Breast epithelium (tissue), 4 donors: ENCODE measurements around the gene FMNL1. TPM values are rescaled to one million over a fixed set of nuclear protein-coding genes. Genes with fewer than 3 reads are reported as not detected.

Experiments
- DNase-seq, 2 donors: peaks; one replicate each; pipeline ENCODE4 v3.0.0-alpha.2; 2019; ENCODE audit warnings: low spot score in 2 of 2
- H3K27ac ChIP-seq, 2 donors: fragments of 200-600 bp; sonication (generic) in 1 of 2; one replicate each; pipeline ENCODE4 v1.5.1; 2016 to 2019; ENCODE audit warnings: mild to moderate bottlenecking in 1 of 2
- H3K27me3 ChIP-seq, 2 donors: fragments of 200-600 bp; sonication (generic) in 1 of 2; one replicate each; pipeline versions ENCODE4 v1.5.1 to v1.6.0; 2017 to 2019; ENCODE audit warnings: control low read depth in 1 of 2, mild to moderate bottlenecking in 1 of 2
- H3K36me3 ChIP-seq: fragments of 200-600 bp; one replicate; pipeline ENCODE4 v1.5.1; 2019
- H3K4me1 ChIP-seq, 2 donors: fragments of 200-600 bp; sonication (generic); one replicate each; pipeline ENCODE4 v1.5.1; 2016 to 2019; ENCODE audit warnings: control low read depth in 1 of 2
- H3K4me3 ChIP-seq, 3 donors: fragments of 200-600 bp; sonication (generic); 1 replicate in 2 of 3; 2 replicates in 1 of 3; pipeline ENCODE4 v1.5.1; 2016 to 2019; ENCODE audit warnings: mild to moderate bottlenecking in 3 of 3, moderate library complexity in 2 of 3
- H3K9me3 ChIP-seq, 2 donors: fragments of 200-600 bp; sonication (generic) in 1 of 2; one replicate each; pipeline ENCODE4 v1.5.1; 2016 to 2019; ENCODE audit warnings: control low read depth in 1 of 2
- POLR2A ChIP-seq: fragments of 450-650 bp; IDR thresholded peaks from one replicate; pipeline ENCODE4 v1.6.1; 2016; ENCODE audit warnings: antibody characterized with exemption, mild to moderate bottlenecking, moderate library complexity
- POLR2AphosphoS5 ChIP-seq, 3 donors: sonication (generic); formaldehyde crosslinking; IDR thresholded peaks; one replicate each; pipeline ENCODE4 v1.6.1; 2017; ENCODE audit warnings: antibody characterized with exemption in 3 of 3
- intact Hi-C: fragments of 100-400 bp; cut with DNase I; formaldehyde crosslinking; loops from one replicate; pipeline ENCODE4 v1.15.1; 2023; ENCODE audit warnings: low total_unique reads
- total RNA-seq, 3 donors: library from RNA; depleted of rRNA; stranded (reverse); fragments of >200 nt; gene quantifications; one replicate each; pipeline ENCODE4 v1.1.0, GENCODE V29; 2016
- TF ChIP-seq, protein P1 (sequence below), 3 donors: fragments of 450-650 bp; IDR thresholded peaks; one replicate each; pipeline ENCODE4 v1.5.1; 2016 to 2017; ENCODE audit warnings: antibody characterized with exemption in 3 of 3, mild to moderate bottlenecking in 3 of 3, moderate library complexity in 3 of 3

FMNL1 gene
- total RNA-seq, 3 donors from 2014 or later = 9.2 to 31.2 (median 10.8) TPM

DNA sequence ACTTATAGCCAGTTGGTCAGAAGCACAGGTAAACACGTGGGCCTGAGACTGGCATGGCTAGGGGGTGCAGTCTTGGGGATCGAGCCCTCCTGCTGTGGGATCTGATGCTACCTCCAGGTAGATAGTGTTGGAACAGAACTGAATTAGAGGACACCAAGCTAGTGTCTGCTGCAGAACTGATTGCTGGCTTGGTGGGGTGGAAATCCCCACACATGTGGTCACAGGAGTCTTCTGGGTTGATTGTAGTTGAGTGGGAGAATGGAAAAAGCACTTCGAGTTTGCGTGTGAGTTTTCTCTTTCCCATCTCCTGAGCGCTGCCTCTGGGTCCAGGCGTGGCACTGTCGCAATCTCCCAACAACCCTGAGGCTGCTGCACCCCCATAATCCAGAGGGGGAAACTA lies 48.2 kb downstream of the FMNL1 start:
- intact Hi-C loops = no loop called here
- H3K9me3 ChIP-seq = no peaks in the 10 kb centered on the region
- DNase-seq = no peak
- no peaks in the 10 kb centered on the region for H3K27me3 ChIP-seq
- TF ChIP-seq POLR2AphosphoS5 (IDR thresholded peaks at IDR 0.05) = no peak
- TF ChIP-seq, protein P1, sequence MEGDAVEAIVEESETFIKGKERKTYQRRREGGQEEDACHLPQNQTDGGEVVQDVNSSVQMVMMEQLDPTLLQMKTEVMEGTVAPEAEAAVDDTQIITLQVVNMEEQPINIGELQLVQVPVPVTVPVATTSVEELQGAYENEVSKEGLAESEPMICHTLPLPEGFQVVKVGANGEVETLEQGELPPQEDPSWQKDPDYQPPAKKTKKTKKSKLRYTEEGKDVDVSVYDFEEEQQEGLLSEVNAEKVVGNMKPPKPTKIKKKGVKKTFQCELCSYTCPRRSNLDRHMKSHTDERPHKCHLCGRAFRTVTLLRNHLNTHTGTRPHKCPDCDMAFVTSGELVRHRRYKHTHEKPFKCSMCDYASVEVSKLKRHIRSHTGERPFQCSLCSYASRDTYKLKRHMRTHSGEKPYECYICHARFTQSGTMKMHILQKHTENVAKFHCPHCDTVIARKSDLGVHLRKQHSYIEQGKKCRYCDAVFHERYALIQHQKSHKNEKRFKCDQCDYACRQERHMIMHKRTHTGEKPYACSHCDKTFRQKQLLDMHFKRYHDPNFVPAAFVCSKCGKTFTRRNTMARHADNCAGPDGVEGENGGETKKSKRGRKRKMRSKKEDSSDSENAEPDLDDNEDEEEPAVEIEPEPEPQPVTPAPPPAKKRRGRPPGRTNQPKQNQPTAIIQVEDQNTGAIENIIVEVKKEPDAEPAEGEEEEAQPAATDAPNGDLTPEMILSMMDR (IDR thresholded peaks at IDR 0.05) = no peak
- TF ChIP-seq POLR2A = no peak
- H3K4me3 ChIP-seq = no peak overlapping the region
- peaks cover 6% of the 10 kb centered on the region for H3K36me3 ChIP-seq
- no peak overlapping the region for H3K27ac ChIP-seq
- no peaks in the 10 kb centered on the region for H3K4me1 ChIP-seq

DNA sequence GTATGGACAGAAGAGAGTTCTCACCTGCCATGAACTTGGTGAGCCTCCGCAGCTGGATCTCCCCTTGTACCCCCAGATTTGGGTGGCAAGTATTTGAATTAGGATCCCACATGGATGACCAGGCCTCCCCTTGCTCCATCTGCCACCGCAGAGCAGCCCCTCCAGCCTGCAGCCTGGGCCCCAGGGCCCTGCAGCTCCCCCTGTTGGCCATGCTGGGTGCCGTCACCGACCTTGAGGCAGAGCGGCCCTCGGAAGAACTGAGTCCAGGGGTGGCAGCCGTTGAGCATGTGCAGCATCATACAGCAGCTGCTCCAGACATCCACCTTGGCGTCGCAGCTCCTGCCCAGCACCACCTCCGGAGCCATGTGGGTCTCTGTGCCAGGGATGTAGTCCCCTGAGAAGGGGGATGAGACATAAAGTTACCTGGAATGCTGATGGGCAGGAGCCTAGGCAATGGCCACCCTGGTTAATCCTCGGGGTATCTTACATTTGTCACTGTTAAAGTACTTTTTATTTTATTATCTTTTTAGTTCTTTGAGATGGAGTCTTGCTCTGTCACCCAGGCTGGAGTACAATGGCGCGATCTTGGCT lies 49.2 kb downstream of the FMNL1 start:
- TF ChIP-seq, protein P1 (IDR thresholded peaks at IDR 0.05) = peak in 2 of 3 donors; percentile 12 to 33
- no peak for TF ChIP-seq POLR2A
- intact Hi-C loops = no loop called here
- Histone ChIP-seq H3K4me1 (no peaks in the 10 kb centered on the region), H3K9me3 (no peaks in the 10 kb centered on the region), H3K27me3 (no peaks in the 10 kb centered on the region), H3K36me3 (peaks cover 6% of the 10 kb centered on the region), H3K27ac (no peak overlapping the region), H3K4me3 (no peak overlapping the region)
- no peak for DNase-seq

DNA sequence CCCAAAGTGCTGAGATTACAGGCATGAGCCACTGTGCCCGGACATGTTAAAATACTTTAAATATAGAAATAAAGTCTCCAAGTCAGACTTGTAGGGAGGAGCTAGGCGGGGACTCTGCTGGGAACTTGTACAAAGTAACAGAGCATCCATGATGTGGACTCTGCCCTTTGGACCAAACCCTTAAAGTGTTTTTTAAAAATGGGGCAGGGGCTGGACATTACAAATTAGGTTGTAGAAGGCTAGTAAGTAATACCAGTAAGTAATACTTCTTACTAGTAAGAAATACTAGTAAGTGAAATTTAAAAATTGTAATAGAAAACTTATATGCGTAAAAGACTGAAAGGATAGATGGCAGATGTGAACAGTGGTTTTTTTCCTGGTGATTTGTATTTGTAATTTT lies 49.9 kb downstream of the FMNL1 start:
- no peaks in the 10 kb centered on the region for H3K27me3 ChIP-seq
- no peaks in the 10 kb centered on the region for H3K4me1 ChIP-seq
- TF ChIP-seq, protein P1 (IDR thresholded peaks at IDR 0.05) = no peak
- TF ChIP-seq POLR2A (no peak), POLR2AphosphoS5 (IDR thresholded peaks at IDR 0.05) (no peak)
- peaks cover 6% of the 10 kb centered on the region for H3K36me3 ChIP-seq
- intact Hi-C loops = no loop called here
- no peaks in the 10 kb centered on the region for H3K9me3 ChIP-seq
- no peak overlapping the region for H3K27ac ChIP-seq
- DNase-seq = no peak
- no peak overlapping the region for H3K4me3 ChIP-seq

DNA sequence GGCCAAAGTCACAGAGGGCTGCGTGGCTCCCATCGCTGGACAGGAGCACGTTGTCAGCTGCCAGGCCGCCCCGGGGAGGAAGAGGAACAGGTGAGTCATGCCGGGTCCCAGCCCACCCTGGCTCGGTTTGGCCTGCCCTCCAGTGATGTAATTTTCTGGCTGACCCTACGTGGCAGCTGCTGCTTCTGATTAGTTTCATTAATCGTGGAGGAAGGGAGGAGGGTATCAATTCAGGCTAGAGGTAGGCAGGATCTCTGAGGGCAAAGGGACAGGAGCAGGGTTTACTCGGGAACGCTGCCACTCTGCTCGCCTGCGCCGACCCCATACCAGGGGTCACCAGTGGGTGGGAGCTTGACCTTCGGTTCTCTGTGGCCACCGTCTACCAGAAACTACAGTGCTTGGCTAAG lies 51.9 kb downstream of the FMNL1 start:
- peaks cover 6% of the 10 kb centered on the region for H3K36me3 ChIP-seq

DNA sequence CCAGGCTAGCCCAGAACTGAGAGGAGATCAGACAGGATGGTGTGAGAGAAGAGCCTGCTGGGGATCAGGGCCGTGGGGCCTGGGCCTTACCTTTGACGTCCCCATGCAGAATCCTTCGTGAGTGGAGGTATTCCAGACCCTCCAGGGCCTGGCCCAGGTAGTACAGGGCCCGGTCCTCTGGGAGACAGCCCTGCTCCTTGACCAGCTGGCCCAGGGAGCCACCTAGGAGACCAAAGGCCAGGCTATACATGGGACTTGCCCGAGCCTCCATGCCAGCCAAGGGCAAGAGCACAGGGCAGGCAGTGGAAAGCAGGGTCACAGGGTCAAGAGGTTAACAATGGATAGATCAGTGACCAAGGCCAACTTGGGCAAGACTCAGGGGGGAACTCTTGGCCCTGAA lies 52.3 kb downstream of the FMNL1 start:
- TF ChIP-seq POLR2AphosphoS5 (IDR thresholded peaks at IDR 0.05) = no peak
- TF ChIP-seq, protein P1 (IDR thresholded peaks at IDR 0.05) = no peak
- TF ChIP-seq POLR2A = no peak
- Histone ChIP-seq H3K27me3 (no peaks in the 10 kb centered on the region), H3K9me3 (no peaks in the 10 kb centered on the region), H3K36me3 (peaks cover 6% of the 10 kb centered on the region), H3K4me3 (no peak overlapping the region), H3K27ac (peak overlapping the region in 1 of 2 donors; percentile 0), H3K4me1 (peaks cover 0 to 6% of the 10 kb centered on the region in 2 donors)
- intact Hi-C loops = no loop called here
- no peak for DNase-seq

More for the DNA sequence above, 51.9 kb downstream of the FMNL1 start:
- Histone ChIP-seq H3K4me3 (no peak overlapping the region), H3K4me1 (peaks cover 0 to 6% of the 10 kb centered on the region in 2 donors), H3K9me3 (no peaks in the 10 kb centered on the region), H3K27me3 (no peaks in the 10 kb centered on the region), H3K27ac (peak overlapping the region in 1 of 2 donors; percentile 0)
- TF ChIP-seq POLR2A = no peak
- TF ChIP-seq POLR2AphosphoS5 (IDR thresholded peaks at IDR 0.05) = no peak
- TF ChIP-seq, protein P1 (IDR thresholded peaks at IDR 0.05) = no peak
- intact Hi-C loops = no loop called here
- no peak for DNase-seq
